Lung (tissue), 12 donors: ENCODE measurements around the gene MILR1. TPM values are rescaled to one million over a fixed set of nuclear protein-coding genes. Genes with fewer than 3 reads are reported as not detected.
A peak's percentile ranks its signal among the peaks of the same experiment; 100 is the strongest.
"Not testable (repeated sequence)": the region's sequence is repeated elsewhere in the genome, so short reads cannot be mapped to it uniquely, and the experiment has no call there.

Experiments used
- ATAC-seq: fragments of 200-7000 bp; cut with Tn5 transposase; one replicate; pipeline ENCODE4 v1.9.1; 2020; ENCODE audit warnings: moderate number of reproducible peaks; ENCODE audit not compliant: insufficient read depth, low FRiP score
- DNase-seq, 3 donors: peaks; one replicate each; pipeline ENCODE4 v3.0.0-alpha.2; 2013 to 2017
- H3K27ac ChIP-seq, 2 donors: one replicate each; pipeline ENCODE4 v1.5.1; 2013; ENCODE audit warnings: mild to moderate bottlenecking in 2 of 2, moderate library complexity in 2 of 2, control low read depth in 1 of 2, inconsistent platforms in 1 of 2, low read depth in 1 of 2, low read length in 1 of 2
- H3K27me3 ChIP-seq, 3 donors: one replicate each; pipeline ENCODE4 v1.5.1; 2013; ENCODE audit warnings: low read length in 2 of 3; ENCODE audit not compliant: control insufficient read depth in 3 of 3, insufficient read depth in 3 of 3
- H3K36me3 ChIP-seq, 4 donors: one replicate each; pipeline ENCODE4 v1.5.1; 2013; ENCODE audit warnings: low read length in 4 of 4, mild to moderate bottlenecking in 1 of 4, moderate library complexity in 1 of 4; ENCODE audit not compliant: control insufficient read depth in 4 of 4, insufficient read depth in 4 of 4
- H3K4me1 ChIP-seq, 5 donors: one replicate each; pipeline ENCODE4 v1.5.1; 2013; ENCODE audit warnings: low read length in 5 of 5, mild to moderate bottlenecking in 2 of 5, moderate library complexity in 1 of 5; ENCODE audit not compliant: control insufficient read depth in 5 of 5, insufficient read depth in 5 of 5
- H3K4me3 ChIP-seq: one replicate; pipeline ENCODE4 v1.5.1; 2013; ENCODE audit warnings: mild to moderate bottlenecking, control low read depth, moderate library complexity
- H3K9ac ChIP-seq, 2 donors: one replicate each; pipeline ENCODE4 v1.5.1; 2013; ENCODE audit warnings: low read length in 2 of 2, control low read depth in 1 of 2; ENCODE audit not compliant: insufficient read depth in 1 of 2
- H3K9me3 ChIP-seq, 4 donors: one replicate each; pipeline ENCODE4 v1.5.1; 2013; ENCODE audit warnings: low read length in 3 of 4, mild to moderate bottlenecking in 1 of 4, moderate library complexity in 1 of 4; ENCODE audit not compliant: control insufficient read depth in 4 of 4, insufficient read depth in 3 of 4
- WGBS, 2 donors: extraction: QIAGEN DNeasy Blood & Tissue Kit; methylation state at CpG; one replicate each; pipeline ENCODE4 v1.1.7; 2013; 5-methylcytosine and 5-hydroxymethylcytosine counted together
- polyA plus RNA-seq, 2 donors: library from polyadenylated mRNA; stranded (reverse); fragments of 200-250 nt; gene quantifications; one replicate each; pipeline ENCODE4 v1.2.1, GENCODE V29; 2013
- total RNA-seq, 2 donors: library from RNA; depleted of rRNA in 1 of 2; stranded (reverse); fragments of >200 nt in 1 of 2; gene quantifications; one replicate each; pipeline ENCODE4 v1.2.1, GENCODE V29; 2014 to 2021
- TF ChIP-seq, protein P1 (sequence below): IDR thresholded peaks from 2 replicates; pipeline ENCODE4 v1.5.1; 2012; ENCODE audit warnings: mild to moderate bottlenecking; ENCODE audit errors: control extremely low read depth, extremely low read depth
- donor health status: control.
- donor health status: control.
- donor health status: Bipolar disorder and iron deficiency.
- donor health status: healthy.
- donor health status: DM: yes; HTN: yes; CAD: no.

MILR1 gene
- total and polyA plus RNA-seq, 4 donors: 6.9 to 36.3 (median 16.7) TPM

DNA sequence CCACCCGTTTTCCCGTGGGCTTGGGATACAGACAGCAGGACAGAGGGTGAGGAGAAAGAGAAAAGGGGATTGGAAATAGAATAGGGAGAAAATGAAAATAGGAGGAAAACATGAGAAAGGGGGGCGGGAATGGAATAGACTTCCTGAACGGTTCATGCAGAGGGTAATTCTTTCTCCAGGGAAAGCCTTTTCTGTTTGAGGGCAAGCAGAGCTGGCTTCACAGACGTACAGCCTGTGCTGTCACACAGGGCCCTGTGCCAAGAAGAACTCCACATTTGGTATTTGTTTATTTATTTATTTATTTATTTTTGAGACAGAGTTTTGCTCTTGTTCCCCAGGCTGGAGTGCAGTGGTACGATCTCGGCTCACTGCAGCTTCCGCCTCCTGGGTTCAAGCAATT lies 12.0 kb downstream of the MILR1 start:
- Histone ChIP-seq H3K27me3 (no peaks in the 10 kb centered on the region), H3K36me3 (no peaks in the 10 kb centered on the region), H3K4me1 (no peaks in the 10 kb centered on the region), H3K9me3 (no peaks in the 10 kb centered on the region), H3K4me3 (no peak overlapping the region), H3K27ac (no peak overlapping the region), H3K9ac (no peak overlapping the region)
- TF ChIP-seq, protein P1, sequence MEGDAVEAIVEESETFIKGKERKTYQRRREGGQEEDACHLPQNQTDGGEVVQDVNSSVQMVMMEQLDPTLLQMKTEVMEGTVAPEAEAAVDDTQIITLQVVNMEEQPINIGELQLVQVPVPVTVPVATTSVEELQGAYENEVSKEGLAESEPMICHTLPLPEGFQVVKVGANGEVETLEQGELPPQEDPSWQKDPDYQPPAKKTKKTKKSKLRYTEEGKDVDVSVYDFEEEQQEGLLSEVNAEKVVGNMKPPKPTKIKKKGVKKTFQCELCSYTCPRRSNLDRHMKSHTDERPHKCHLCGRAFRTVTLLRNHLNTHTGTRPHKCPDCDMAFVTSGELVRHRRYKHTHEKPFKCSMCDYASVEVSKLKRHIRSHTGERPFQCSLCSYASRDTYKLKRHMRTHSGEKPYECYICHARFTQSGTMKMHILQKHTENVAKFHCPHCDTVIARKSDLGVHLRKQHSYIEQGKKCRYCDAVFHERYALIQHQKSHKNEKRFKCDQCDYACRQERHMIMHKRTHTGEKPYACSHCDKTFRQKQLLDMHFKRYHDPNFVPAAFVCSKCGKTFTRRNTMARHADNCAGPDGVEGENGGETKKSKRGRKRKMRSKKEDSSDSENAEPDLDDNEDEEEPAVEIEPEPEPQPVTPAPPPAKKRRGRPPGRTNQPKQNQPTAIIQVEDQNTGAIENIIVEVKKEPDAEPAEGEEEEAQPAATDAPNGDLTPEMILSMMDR: no peak
- 76 to 82% methylated on average over 8 of the region's 8 CpGs for WGBS, 2 donors
- DNase-seq: peak; percentile 27 to 71 (median 52)
- ATAC-seq: no peak

DNA sequence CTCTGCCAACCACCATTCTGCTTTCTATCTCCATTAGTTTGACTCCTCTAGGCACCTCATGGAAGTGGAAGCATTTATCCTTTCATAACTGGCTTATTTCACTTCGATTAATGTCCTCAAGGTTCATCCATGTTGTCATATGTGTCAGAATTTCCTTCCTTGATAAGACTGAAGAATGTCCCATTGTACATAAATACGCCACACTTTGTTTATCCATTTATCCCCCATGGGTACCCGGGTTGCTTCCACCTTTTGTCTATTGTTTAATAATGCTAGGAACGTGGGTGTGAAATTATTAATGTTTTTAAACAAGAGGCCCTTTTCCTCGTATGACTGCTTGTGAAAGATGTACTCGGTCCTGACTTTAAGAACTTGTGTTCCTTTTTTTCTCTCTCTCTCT lies 12.9 kb downstream of the MILR1 start:
- H3K27me3 ChIP-seq: no peaks in the 10 kb centered on the region
- TF ChIP-seq, protein P1: no peak
- peak in 1 of 3 donors; percentile 6 for DNase-seq
- H3K9me3 ChIP-seq: no peaks in the 10 kb centered on the region
- WGBS, 2 donors: 68 to 69% methylated on average over 6 of the region's 6 CpGs
- H3K27ac ChIP-seq: no peak overlapping the region
- peaks cover 0 to 2% (median 0%) of the 10 kb centered on the region in 4 donors for H3K36me3 ChIP-seq
- H3K4me1 ChIP-seq: no peaks in the 10 kb centered on the region
- no peak for ATAC-seq
- H3K4me3 ChIP-seq: no peak overlapping the region
- H3K9ac ChIP-seq: no peak overlapping the region

DNA sequence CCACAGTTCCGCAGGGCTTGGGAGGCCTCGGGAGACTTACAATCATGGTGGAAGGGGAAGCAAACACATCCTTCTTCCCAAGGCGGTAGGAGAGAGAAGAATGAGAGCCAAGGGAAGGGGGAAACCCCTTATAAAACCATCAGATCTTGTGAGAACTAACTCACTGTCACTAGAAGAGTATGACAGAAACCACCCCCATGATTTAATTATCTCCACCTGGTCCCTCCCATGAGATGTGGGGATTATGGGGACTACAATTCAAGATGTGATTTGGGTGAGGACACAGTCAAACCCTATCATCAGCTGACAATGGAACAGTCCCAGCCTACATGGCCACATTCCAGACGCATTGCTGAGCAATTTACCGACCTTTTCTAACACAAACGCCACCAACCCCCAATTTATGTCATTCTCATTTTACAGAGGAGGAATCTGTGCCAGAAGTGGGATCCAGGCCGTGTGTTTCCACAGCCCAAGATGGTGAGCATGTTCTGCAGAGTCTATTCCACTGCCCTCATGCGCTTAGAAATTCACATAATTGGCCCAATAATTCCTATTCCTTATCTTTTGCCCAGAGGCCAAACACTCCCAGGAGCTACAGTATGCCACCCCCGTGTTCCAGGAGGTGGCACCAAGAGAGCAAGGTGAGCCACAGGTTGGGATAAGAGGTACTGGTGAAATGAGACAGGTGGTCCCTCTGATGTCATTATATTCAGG lies 17.3 kb downstream of the MILR1 start:
- Histone ChIP-seq H3K27ac (no peak overlapping the region), H3K36me3 (peaks cover 0 to 6% (median 0%) of the 10 kb centered on the region in 4 donors), H3K9me3 (peaks cover 0 to 2% (median 0%) of the 10 kb centered on the region in 4 donors), H3K4me1 (no peaks in the 10 kb centered on the region), H3K27me3 (no peaks in the 10 kb centered on the region), H3K4me3 (no peak overlapping the region), H3K9ac (no peak overlapping the region)
- TF ChIP-seq, protein P1: no peak
- 75 to 87% methylated on average over 9 of the region's 9 CpGs for WGBS, 2 donors
- ATAC-seq (no peak), DNase-seq (no peak)

DNA sequence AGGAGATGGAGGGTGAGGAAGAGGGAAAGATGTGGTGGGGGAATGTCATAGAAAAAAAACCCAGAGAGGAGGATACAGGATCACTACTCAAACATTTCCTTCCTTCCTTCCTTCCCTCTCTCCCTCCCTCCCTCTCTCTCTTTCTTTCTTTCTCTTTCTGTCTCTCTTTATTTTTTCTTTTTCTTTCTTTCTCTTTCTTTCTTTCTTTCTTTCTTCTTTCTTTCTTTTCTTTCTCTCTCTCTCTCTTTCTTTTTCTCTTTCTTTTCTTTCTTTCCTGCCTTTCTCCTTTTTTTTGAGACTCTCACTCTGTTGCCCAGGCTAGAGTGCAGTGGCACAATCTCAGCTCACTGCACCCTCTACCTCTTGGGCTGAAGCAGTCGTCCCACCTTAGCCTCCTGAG lies 17.9 kb downstream of the MILR1 start:
- H3K9ac ChIP-seq, H3K36me3 ChIP-seq, DNase-seq, H3K4me1 ChIP-seq, H3K9me3 ChIP-seq, H3K27me3 ChIP-seq, H3K27ac ChIP-seq, H3K4me3 ChIP-seq, ATAC-seq: not testable (repeated sequence)
- WGBS, 2 donors: 83 to 88% methylated on average over 1 of the region's 1 CpG
